HG02970 (cell line): ENCODE results near the gene ABHD11.
A peak's percentile ranks its signal among the peaks of the same experiment; 100 is the strongest.
"Not testable (repeated sequence)": the region's sequence is repeated elsewhere in the genome, so short reads cannot be mapped to it uniquely, and the experiment has no call there.

Experiments used
- ATAC-seq: cut with Tn5 transposase; IDR thresholded peaks from one replicate; pipeline ENCODE4 v1.9.1; 2021; ENCODE audit warnings: mild to moderate bottlenecking, moderate library complexity, moderate number of reproducible peaks; ENCODE audit not compliant: unreplicated experiment, low FRiP score

The ABHD11 gene

DNA sequence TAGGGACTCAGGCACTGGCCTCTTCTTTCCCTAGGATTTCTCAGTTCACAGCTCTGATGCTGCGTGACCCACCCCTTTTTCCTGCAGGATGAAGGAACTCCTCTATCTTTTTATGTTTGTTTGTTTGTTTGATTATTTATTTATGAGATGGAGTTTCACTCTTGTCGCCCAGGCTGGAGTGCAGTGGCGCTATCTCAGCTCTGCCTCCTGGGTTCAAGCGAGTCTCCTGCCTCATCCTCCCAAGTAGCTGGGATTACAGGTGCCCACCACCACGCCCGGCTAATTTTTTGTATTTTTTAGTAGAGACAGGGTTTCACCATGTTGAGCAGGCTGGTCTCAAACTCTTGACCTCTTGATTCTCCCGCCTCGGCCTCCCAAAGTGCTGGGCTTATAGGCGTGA, 18.2 kb downstream of the ABHD11 start:
- ATAC-seq: not testable (repeated sequence)

DNA sequence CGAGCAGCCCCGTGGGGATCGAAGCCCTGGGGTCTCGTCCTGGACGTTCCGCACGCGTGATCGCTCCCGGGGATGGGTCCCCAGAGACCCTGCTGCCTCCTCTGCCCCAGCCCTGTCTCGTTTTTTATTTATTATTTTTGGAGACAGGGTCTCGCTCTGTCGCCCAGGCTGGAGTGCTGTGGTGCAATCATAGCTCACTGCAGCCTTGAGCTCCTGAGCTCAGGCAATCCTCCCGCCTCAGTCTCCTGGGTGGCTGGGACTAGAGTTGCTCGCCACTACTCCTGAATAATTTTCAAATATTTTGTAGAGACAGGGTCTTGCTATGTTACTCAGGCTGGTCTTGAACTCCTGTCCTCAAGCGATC, 18.8 kb downstream of the ABHD11 start:
- ATAC-seq: no peak

DNA sequence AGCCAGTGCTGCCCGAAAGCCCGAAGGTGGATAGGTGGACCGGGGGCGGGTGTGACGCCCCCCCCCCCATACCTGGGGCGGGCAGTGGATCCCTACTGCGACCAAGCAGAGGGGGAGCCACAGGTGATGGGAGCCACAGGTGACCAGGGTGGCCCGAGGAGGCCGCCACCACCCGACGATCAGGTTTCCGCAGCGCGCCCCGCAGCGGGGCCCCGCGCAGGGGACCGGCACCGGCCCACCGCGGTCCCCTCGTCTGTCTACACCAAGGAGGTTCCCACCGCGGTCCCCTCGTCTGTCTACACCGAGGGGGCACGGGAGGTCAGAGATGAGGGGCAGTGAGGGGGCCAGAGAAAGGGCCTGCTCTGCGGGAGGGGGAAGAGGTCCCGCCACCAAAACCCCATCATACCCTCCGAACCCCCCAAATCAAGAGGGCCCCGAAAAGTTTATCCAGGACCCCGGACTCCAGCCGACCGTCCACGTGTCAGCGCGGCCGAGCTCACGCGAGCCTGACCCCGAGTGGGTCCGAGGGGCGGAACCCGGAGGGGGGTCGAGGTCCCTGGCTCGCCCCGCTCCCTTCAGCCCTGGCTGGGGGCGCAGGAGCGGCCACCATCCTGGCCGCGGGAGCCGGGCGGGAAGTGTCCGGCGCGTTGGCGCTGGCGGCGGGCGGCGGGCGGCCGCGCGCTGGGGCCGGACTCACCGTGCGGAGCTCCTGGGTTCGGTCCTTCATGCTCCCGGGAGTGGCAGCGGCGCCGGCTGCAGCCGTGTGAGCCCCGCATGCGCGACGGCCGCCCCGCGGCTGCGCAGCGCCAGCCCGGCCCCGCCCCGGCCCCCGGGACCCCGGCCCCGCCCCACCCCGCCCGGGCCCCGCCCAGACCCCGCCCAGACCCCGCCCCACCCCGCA, 19.4 kb downstream of the ABHD11 start, which contains the start of gene STX1A:
Gene STX1A (minus strand): TSS at position 765 of the 901 bp plus-strand sequence. CDS start 38 bp downstream, at position 727.
- peak; percentile 65 for ATAC-seq

- ATAC-seq: no peak
Measured at GRCh38 chr7:73718438-73718881, 20.1 kb downstream of the ABHD11 start.

GRCh38 chr7:73717991-73718405, 20.6 kb downstream of the ABHD11 start:
- no peak for ATAC-seq

DNA sequence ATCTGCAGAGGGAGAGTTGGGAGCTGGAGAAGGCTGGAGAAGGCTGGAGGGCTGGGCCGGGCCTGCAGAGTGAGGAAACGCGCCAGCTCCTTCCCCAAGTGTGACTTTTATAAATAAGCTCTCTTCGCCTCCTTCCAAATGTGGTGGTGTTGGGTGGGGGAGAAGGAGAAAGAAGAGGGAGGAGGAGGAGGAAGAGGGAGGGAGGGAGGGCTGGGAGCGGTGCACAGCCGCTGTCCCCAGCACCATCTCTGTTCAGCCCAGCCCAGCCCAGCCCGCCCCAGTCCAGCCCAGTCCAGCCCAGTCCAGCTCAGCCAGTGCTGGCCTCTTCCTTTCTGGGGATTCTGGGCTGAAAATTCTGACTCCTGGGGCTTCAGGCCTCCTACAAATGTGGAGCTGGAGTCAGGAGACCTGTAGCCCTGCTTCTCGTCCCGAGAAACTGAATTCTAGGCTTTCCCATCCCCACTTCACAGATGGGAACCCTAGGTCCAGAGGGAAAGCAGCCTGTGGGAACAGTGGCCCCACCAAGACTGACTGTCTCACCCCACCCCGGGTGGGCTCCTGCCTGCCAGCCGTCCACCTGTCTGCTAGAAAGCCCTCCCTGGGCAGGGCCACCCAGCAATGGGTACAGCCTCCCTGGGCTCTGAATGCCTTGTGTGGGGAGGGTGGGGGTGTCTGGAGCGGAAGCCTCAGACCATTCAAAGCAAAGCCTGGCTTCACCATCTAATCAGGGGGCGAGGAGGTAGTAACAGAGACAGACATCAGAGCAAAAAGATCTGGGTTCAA, 21.4 kb downstream of the ABHD11 start:
- ATAC-seq: no peak

DNA sequence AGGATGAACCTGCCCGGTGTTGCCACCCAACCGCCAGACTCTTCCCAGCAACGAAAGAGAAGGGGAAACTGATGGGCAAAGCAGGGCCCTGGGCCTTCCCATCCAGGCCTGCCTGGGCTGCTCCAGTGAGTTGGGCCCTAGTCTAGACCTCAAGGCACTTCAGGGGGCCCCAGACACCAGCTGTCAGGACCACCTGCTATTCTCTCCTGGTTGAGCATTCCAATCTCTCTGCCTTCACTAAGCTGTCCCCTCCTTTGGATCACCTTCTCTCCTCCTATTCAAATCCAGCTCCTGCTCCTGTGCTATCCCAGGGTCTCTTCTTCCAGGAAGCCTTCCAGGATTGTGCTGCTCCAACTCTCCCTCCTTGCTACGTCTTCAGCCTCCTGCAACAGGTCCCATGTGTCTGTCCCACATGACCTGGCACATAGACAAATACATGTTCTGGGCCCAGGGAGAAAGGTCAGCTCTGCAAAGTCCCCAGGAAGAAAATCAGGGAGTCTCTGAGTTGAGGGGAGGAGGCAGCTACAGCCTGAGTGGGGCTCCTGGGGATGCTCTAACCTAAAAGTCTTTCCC, 22.2 kb downstream of the ABHD11 start:
- ATAC-seq: no peak

- ATAC-seq: no peak
Measured at GRCh38 chr7:73715648-73716317, 22.8 kb downstream of the ABHD11 start.

DNA sequence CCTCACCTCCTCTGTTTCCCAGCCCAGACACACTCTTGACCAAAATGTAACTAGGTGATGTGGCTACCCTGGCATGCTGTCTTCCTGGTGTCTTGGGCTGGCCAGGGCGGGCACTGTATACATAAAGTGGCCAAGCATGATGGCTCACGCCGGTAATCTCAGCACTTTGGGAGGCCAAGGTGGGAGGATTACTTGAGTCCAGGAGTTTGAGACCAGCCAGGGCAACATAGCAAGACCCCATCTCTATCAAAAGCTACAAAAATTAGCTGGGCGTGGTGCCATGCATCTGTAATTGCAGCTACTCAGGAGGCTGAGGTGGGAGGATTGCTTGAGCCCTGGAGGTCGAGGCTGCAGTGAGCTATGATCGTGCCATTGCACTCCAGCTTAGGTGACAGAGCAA, 25.3 kb downstream of the ABHD11 start:
- not testable (repeated sequence) for ATAC-seq

GRCh38 chr7:73712773-73713172, 25.8 kb downstream of the ABHD11 start:
- ATAC-seq: no peak

DNA sequence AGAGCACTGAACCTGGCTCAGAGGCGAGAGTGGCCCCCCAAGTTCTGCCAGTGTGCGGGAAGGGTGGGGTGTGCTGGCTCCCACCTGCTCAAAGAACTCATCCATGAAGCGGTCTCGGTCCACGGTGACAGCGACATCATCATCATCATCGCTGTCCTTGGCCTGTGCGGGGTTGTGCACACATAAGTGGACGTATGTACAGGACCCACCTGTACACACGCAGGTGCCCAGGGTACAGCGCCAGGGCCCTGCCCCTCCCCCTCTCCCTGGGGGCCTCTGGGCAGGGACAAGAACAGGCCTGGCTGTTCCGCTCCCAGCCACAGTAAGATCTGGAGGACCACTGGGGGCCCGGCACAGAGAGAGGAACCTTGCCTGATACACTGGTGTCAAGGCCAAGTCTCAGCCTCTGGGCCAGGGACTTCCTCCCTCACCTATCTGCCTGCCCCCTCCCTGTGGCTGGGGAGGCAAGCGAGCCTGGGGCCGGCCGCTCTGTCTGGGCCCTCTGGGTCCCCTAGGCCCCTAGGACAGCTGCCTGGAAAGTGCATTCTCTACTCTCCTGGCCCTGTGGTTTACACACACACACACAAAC, 29.5 kb downstream of the ABHD11 start:
- no peak for ATAC-seq

- ATAC-seq: no peak
Measured at GRCh38 chr7:73707045-73707631, 31.5 kb downstream of the ABHD11 start.

GRCh38 chr7:73706126-73707044, 32.2 kb downstream of the ABHD11 start:
- ATAC-seq: no peak

DNA sequence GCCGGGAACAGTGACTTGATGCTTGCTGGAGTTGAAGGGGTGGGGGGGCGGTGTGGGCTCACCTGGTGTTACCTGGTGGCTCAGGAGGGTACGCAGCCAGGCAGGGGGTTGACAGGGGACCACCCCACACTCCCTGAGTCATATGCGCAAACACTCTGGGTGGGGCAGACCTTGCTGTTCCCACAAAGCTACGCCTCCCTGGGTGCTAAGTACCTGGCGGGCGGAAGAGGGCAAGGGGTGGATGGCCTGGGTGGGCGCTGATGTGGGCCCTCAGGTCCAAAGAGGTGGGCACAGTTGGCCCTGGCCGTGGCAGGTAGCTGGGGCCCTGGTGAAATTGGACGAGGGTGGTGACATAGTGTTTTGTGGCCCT, 33.1 kb downstream of the ABHD11 start:
- ATAC-seq: no peak

- ATAC-seq: no peak
Measured at GRCh38 chr7:73704640-73705550, 33.7 kb downstream of the ABHD11 start.

- no peak for ATAC-seq
Measured at GRCh38 chr7:73703757-73704639, 34.6 kb downstream of the ABHD11 start.

- ATAC-seq: no peak
Measured at GRCh38 chr7:73703225-73703624, 35.4 kb downstream of the ABHD11 start.
